Activated CD4-positive, CD25-positive, alpha-beta regulatory T cell treated with anti-CD3 and anti-CD28 coated beads, Interleukin-2, amount 50 U/mL, for 24 hours (primary cell): ENCODE measurements around the gene NUP210L.

Source experiments
- ATAC-seq, 2 donors: fragments of 150-1000 bp; cut with Tn5 transposase; one replicate each; pipeline ENCODE4 v1.10.0; 2021; ENCODE audit warnings: mild to moderate bottlenecking in 1 of 2, moderate library complexity in 1 of 2

Gene NUP210L

DNA sequence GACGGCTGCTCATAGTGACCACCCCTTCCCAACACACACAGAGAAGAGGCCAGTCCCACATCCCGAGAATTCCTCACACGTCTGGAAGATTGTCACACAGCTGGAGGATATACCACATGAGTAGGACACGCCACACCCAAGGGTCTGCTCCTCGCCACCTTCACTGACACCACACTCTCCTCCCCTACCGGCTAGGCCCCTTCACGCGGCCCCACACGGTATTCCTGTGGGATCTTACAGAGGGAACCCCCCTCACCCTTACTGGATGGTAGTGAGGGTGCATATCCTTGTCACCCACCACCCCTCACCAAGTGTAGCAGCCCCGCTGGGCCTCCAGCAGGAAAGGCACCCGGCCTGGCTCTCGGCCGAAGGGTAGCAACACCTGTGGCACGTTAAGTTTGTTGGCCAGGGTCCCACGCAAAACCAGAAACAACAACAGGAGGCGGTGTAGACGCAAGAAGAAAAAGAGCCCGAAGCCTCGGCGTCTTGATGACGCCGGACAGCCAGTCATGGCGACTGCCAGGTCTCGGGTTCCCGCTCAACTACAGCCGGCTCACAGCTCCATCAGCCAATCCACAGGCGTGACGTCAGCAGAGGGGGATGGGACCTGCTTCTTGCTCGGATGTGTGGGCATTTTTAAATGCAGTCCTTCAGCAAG is at the start of gene NUP210L:
NUP210L (minus strand) TSS at position 540 of the 658 bp plus-strand sequence.
- no peak for ATAC-seq

GRCh38 chr1:154199563-154199879 is 44.6 kb upstream of the NUP210L start:
- no peak for ATAC-seq

- ATAC-seq: peak in 1 of 2 donors; percentile 72
Measured at GRCh38 chr1:154198756-154199562, 44.1 kb upstream of the NUP210L start.

GRCh38 chr1:154193821-154194220 is 38.9 kb upstream of the NUP210L start:
- ATAC-seq: no peak

GRCh38 chr1:154192476-154192875 is 37.6 kb upstream of the NUP210L start:
- ATAC-seq: no peak

GRCh38 chr1:154191990-154192461 is 37.2 kb upstream of the NUP210L start, which contains the start of gene TPM3:
TSS of gene TPM3 (minus strand) at chr1:154192100. CDS start at chr1:154192018, 82 bp downstream.
- ATAC-seq: no peak

GRCh38 chr1:154190550-154190949 is 35.7 kb upstream of the NUP210L start:
- no peak for ATAC-seq

GRCh38 chr1:154186852-154187501 is 32.1 kb upstream of the NUP210L start:
- no peak for ATAC-seq

DNA sequence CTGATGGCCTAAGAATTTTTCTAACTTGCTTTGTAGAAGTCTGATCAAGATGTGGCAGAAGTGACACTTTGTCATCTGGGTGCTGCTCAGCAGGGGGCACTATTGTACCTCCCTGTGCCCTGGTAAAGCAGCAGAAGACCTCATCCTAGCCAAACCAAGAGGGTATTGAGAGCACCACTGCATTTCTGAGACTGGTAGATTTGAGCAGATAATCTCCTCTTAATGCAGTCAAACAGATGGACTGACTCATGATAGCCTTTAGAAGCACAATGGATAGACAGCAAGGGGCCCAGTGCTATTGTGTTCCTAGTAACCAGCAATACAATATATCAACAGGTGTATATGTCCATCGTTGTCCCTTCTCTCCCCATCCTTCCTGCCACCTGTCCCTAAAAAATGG is 31.3 kb upstream of the NUP210L start:
- peak in 1 of 2 donors; percentile 5 for ATAC-seq

- peak; percentile 88 to 90 for ATAC-seq
Measured at GRCh38 chr1:154183046-154183915, 28.4 kb upstream of the NUP210L start.

- ATAC-seq: peak; percentile 65 to 66
Measured at GRCh38 chr1:154182344-154183045, 27.6 kb upstream of the NUP210L start.

DNA sequence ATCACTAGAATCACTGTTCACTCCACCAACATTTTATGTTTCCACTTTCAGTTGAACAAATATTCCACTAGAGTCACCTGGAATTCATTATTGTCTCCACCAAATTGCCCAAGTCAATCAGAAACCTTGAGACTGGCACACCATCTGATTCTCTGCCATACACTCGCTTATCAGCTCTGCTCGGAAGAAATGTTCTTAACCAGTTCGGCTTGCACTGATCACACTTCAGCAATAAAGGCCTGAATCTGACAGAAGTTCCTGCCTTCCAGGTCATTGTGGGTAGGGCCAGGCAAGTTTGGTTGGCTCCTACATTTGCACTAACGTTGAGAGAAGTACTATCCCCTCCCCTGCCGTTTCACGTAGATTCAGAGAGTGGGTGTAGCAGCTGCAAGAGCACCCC is 27.1 kb upstream of the NUP210L start:
- ATAC-seq: no peak

DNA sequence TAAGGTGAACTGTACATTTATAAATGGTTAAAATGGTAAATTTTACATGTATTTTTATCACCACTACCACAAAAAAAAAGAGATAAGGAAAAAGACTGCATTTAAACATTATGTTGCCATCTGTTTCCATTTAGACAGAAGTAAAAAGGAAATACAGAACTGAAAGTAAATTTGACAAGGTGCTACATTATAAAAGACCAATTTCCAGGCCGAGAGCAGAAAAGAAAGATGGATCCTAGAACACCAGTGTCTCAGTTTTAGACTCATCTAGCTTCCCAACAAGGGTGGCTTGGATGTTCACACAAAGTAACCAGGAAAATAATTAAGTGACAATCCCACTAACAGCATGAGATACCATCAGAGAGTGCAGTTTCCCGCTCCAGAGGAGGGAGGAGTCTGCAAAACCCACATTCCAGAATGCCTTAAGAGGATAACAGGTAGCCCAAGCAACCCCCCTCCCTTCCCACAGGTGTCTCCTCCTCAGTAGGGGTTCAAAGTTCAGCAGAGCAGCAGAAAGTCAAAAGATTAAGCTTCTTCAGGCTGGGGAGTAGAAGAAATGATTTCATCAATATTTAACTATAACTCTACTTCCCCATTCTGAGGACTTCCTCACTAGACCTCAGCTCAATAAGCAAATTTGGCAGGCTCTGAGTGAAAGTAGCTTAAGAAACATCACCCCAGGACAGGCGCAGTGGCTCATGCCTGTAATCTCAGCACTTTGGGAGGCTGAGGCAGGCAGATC is 25.2 kb upstream of the NUP210L start:
- ATAC-seq: no peak

GRCh38 chr1:154178911-154179811 is 24.3 kb upstream of the NUP210L start:
- ATAC-seq: no peak

DNA sequence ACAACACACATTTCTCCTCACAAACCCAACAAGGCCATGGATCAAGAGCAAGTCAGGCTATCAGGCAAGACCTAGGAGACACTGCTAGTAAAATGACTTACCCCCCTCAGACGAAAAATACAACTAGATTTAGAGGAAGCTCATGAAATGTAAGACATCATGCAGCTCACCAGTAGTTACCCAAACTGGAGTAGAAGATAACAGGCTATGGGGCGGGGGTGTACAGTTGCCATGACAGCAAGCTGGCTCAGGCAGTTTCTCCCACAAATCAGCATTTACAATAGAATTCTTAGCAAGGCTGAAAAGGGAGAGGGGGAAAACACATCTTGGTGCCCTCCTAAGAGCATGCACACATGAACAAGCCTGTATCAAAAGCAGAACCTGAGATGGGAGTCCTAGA is 23.1 kb upstream of the NUP210L start:
- no peak for ATAC-seq

- no peak for ATAC-seq
Measured at GRCh38 chr1:154176337-154176736, 21.5 kb upstream of the NUP210L start.

DNA sequence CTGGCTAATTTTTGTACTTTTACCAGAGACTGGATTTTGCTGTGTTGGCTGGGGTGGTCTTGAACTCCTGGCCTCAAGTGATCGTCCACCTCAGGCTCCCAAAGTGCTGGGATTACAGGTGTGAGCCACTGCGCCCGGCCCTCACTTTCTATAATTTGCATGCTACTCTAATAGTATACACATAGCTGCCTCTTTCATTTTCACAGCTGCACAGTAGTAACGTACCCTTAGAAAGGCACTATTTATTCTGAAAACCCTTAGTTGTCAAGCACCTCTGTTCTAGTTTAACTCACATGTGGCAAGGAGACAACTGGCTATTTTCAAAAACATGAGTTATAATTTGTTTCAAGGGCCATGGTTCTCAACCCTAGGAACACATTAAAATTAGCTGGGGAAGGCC is 19.8 kb upstream of the NUP210L start:
- no peak for ATAC-seq

GRCh38 chr1:154171880-154172279 is 17.0 kb upstream of the NUP210L start:
- ATAC-seq: no peak

GRCh38 chr1:154171223-154171583 is 16.3 kb upstream of the NUP210L start:
- ATAC-seq: peak; percentile 4 to 5
